Activated CD4-positive, alpha-beta memory T cell treated with anti-CD3 and anti-CD28 coated beads, Interleukin-2, amount 10 ng/mL, durations not matched to agents 7 days and 5 days (primary cell): ENCODE measurements around the gene VPS8. TPM values are rescaled to one million over a fixed set of nuclear protein-coding genes. Genes with fewer than 3 reads are reported as not detected.

ENCODE experiments used
- CTCF ChIA-PET: fragments of 350-600 bp; sonication (Branson Sonifier 250); formaldehyde crosslinking; loops from one replicate; lab custom pipeline; 2021; ENCODE audit warnings: antibody characterized with exemption, inconsistent platforms; lab: Charles Lee
- POLR2A ChIA-PET: fragments of 350-600 bp; sonication (Branson Sonifier 250); formaldehyde crosslinking; loops from one replicate; lab custom pipeline; 2021; ENCODE audit warnings: antibody characterized with exemption; lab: Charles Lee
- DNase-seq: peaks from one replicate; pipeline ENCODE4 v3.0.0-alpha.2; 2020
- H3K27ac Mint-ChIP-seq: one replicate; pipeline ENCODE4 v1.8.0; 2021; ENCODE audit warnings: mild to moderate bottlenecking, mixed read lengths
- H3K27me3 Mint-ChIP-seq: one replicate; pipeline ENCODE4 v1.8.0; 2021; ENCODE audit warnings: mixed read lengths
- H3K36me3 Mint-ChIP-seq: one replicate; pipeline ENCODE4 v1.8.0; 2021; ENCODE audit warnings: low read depth, mixed read lengths
- H3K4me1 Mint-ChIP-seq: one replicate; pipeline ENCODE4 v1.8.0; 2021; ENCODE audit warnings: mixed read lengths
- H3K4me3 Mint-ChIP-seq: one replicate; pipeline ENCODE4 v1.8.0; 2021; ENCODE audit warnings: mild to moderate bottlenecking, mixed read lengths
- H3K9me3 Mint-ChIP-seq: one replicate; pipeline ENCODE4 v1.8.0; 2021; ENCODE audit warnings: mixed read lengths
- total RNA-seq, 2 experiments: library from RNA; stranded (reverse); gene quantifications; one replicate each; pipeline ENCODE4 v1.2.3, GENCODE V29; 2021

The VPS8 gene
- total RNA-seq, 2 experiments from 2014 or later = 60.8 to 61.2 TPM

GRCh38 chr3:185046603-185047002, 234.6 kb downstream of the VPS8 start:
- Mint-ChIP-seq H3K27me3 (no peaks in the 10 kb centered on the region), H3K9me3 (peaks cover 3% of the 10 kb centered on the region), H3K27ac (no peak overlapping the region), H3K4me1 (no peaks in the 10 kb centered on the region), H3K4me3 (no peak overlapping the region), H3K36me3 (peaks cover 36% of the 10 kb centered on the region)
- POLR2A ChIA-PET = no interaction called here
- CTCF ChIA-PET = no interaction called here
- no peak for DNase-seq

GRCh38 chr3:185049710-185050109, 237.7 kb downstream of the VPS8 start:
- H3K27ac Mint-ChIP-seq = no peak overlapping the region
- no peak overlapping the region for H3K4me3 Mint-ChIP-seq
- H3K9me3 Mint-ChIP-seq = peaks cover 6% of the 10 kb centered on the region
- peaks cover 68% of the 10 kb centered on the region for H3K36me3 Mint-ChIP-seq
- H3K4me1 Mint-ChIP-seq = no peaks in the 10 kb centered on the region
- DNase-seq = no peak
- H3K27me3 Mint-ChIP-seq = no peaks in the 10 kb centered on the region
- POLR2A ChIA-PET = no interaction called here
- CTCF ChIA-PET = no interaction called here

DNA sequence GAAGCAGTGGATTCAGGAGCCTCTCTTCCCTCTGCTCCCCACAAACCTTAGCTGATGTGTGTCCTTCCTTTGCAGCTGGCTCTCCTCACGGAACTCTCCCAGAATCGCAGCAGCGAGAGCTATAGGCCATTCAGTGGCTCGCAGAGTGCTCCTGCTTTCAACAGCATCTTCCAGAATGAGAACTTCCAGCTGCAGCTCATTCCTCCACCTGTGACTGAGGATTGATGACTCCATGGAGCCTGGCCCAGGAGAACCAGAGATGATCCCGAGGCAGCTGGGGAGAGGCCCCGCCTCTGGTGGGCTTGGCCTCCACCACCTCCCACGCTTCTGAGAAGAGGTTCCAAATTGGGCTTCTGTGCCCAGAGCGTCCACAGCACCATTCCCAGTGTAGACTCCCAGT, 239.8 kb downstream of the VPS8 start:
- Mint-ChIP-seq H3K36me3 (peaks cover 79% of the 10 kb centered on the region), H3K4me3 (no peak overlapping the region), H3K9me3 (peaks cover 10% of the 10 kb centered on the region), H3K27me3 (no peaks in the 10 kb centered on the region), H3K27ac (no peak overlapping the region), H3K4me1 (no peaks in the 10 kb centered on the region)
- POLR2A ChIA-PET = no interaction called here
- CTCF ChIA-PET = no interaction called here
- no peak for DNase-seq

- Mint-ChIP-seq H3K9me3 (peaks cover 14% of the 10 kb centered on the region), H3K4me1 (no peaks in the 10 kb centered on the region), H3K4me3 (no peak overlapping the region), H3K27ac (no peak overlapping the region), H3K36me3 (peaks cover 75% of the 10 kb centered on the region), H3K27me3 (no peaks in the 10 kb centered on the region)
- ChIA-PET POLR2A (no interaction called here), CTCF (interaction anchor here (0.7 kb wide), 1 partner anchor 146 kb away, joined by 3 read pairs; no protein-coding TSS in a partner anchor)
- DNase-seq = no peak
These were observed 240.7 kb downstream of the VPS8 start for GRCh38 chr3:185052631-185053030.

GRCh38 chr3:185056908-185057307, 244.9 kb downstream of the VPS8 start:
- POLR2A ChIA-PET = no interaction called here
- Mint-ChIP-seq H3K4me3 (no peak overlapping the region), H3K36me3 (peaks cover 40% of the 10 kb centered on the region), H3K27ac (no peak overlapping the region), H3K4me1 (no peaks in the 10 kb centered on the region), H3K27me3 (no peaks in the 10 kb centered on the region), H3K9me3 (peaks cover 17% of the 10 kb centered on the region)
- CTCF ChIA-PET = no interaction called here
- DNase-seq = no peak

DNA sequence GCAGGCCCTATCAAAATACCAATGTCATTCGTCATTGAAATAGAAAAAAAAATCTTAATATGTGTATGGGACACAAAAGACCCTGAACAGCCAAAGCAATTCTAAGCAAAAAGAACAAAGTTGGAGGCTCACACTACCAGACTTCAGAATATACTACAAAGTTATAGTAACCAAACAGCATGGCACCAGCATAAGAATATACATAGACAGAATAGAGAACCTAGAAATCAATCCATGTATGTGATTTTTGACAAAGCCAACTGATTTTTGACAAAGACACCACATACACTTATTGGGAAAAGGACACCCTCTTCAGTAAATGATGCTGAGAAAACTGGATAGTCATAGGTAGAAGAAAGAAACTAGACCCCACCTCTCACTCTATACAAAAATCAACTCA, 245.9 kb downstream of the VPS8 start:
- CTCF ChIA-PET = no interaction called here

DNA sequence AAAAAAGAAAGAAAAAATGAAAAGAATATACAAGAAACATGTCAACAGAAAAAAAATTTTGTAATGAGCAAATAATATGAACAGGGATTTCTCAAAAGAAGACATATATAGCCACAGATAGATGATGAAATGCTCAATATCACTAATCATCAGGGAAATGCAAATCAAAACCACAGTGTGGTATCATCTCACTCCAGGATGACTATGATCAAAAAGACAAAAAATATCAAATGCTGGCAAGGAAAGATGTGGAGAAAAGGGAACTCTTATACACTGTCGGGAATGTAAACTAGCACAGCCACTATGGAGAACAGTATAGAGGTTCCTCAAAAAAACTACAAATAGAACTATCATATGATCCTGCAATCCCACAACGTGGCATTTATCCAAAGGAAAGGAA, 246.8 kb downstream of the VPS8 start:
- DNase-seq = no peak
- peaks cover 17% of the 10 kb centered on the region for H3K9me3 Mint-ChIP-seq
- H3K4me1 Mint-ChIP-seq = no peaks in the 10 kb centered on the region
- no peak overlapping the region for H3K4me3 Mint-ChIP-seq
- ChIA-PET CTCF (no interaction called here), POLR2A (no interaction called here)
- H3K27me3 Mint-ChIP-seq = no peaks in the 10 kb centered on the region
- H3K36me3 Mint-ChIP-seq = peaks cover 21% of the 10 kb centered on the region
- no peak overlapping the region for H3K27ac Mint-ChIP-seq

More for the DNA sequence above, 245.9 kb downstream of the VPS8 start:
- Mint-ChIP-seq H3K4me1 (no peaks in the 10 kb centered on the region), H3K9me3 (peaks cover 17% of the 10 kb centered on the region), H3K4me3 (no peak overlapping the region), H3K27ac (no peak overlapping the region), H3K27me3 (no peaks in the 10 kb centered on the region), H3K36me3 (peaks cover 30% of the 10 kb centered on the region)
- POLR2A ChIA-PET = no interaction called here
- no peak for DNase-seq

GRCh38 chr3:185059766-185060165, 247.8 kb downstream of the VPS8 start:
- no peaks in the 10 kb centered on the region for H3K27me3 Mint-ChIP-seq
- H3K36me3 Mint-ChIP-seq = peaks cover 11% of the 10 kb centered on the region
- ChIA-PET CTCF (no interaction called here), POLR2A (no interaction called here)
- no peaks in the 10 kb centered on the region for H3K4me1 Mint-ChIP-seq
- H3K27ac Mint-ChIP-seq = no peak overlapping the region
- H3K9me3 Mint-ChIP-seq = peaks cover 14% of the 10 kb centered on the region
- no peak for DNase-seq
- no peak overlapping the region for H3K4me3 Mint-ChIP-seq

- ChIA-PET CTCF (no interaction called here), POLR2A (no interaction called here)
- H3K4me3 Mint-ChIP-seq = no peak overlapping the region
- peaks cover 13% of the 10 kb centered on the region for H3K9me3 Mint-ChIP-seq
- no peaks in the 10 kb centered on the region for H3K4me1 Mint-ChIP-seq
- peaks cover 5% of the 10 kb centered on the region for H3K36me3 Mint-ChIP-seq
- no peak overlapping the region for H3K27ac Mint-ChIP-seq
- DNase-seq = no peak
- H3K27me3 Mint-ChIP-seq = no peaks in the 10 kb centered on the region
These were observed 248.7 kb downstream of the VPS8 start for GRCh38 chr3:185060655-185061054.

GRCh38 chr3:185062191-185062590, 250.2 kb downstream of the VPS8 start:
- Mint-ChIP-seq H3K4me1 (no peaks in the 10 kb centered on the region), H3K27me3 (no peaks in the 10 kb centered on the region), H3K4me3 (no peak overlapping the region), H3K36me3 (no peaks in the 10 kb centered on the region), H3K27ac (no peak overlapping the region), H3K9me3 (peaks cover 9% of the 10 kb centered on the region)
- ChIA-PET CTCF (interaction anchor here (1.1 kb wide), 1 partner anchor 21 kb away, joined by 3 read pairs; no protein-coding TSS in a partner anchor), POLR2A (no interaction called here)
- DNase-seq = no peak

- H3K27ac Mint-ChIP-seq = no peak overlapping the region
- H3K9me3 Mint-ChIP-seq = peaks cover 5% of the 10 kb centered on the region
- DNase-seq = no peak
- H3K36me3 Mint-ChIP-seq = no peaks in the 10 kb centered on the region
- POLR2A ChIA-PET = interaction anchor here (0.6 kb wide), 1 partner anchor 1095 kb away, joined by 3 read pairs; no protein-coding TSS in a partner anchor
- H3K4me3 Mint-ChIP-seq = no peak overlapping the region
- CTCF ChIA-PET = interaction anchor here (0.6 to 1.1 kb wide), 2 partner anchors 22 to 189 kb away, joined by 3 to 6 read pairs; no protein-coding TSS in a partner anchor
- no peaks in the 10 kb centered on the region for H3K27me3 Mint-ChIP-seq
- no peaks in the 10 kb centered on the region for H3K4me1 Mint-ChIP-seq
These were observed 251.5 kb downstream of the VPS8 start for GRCh38 chr3:185063431-185063830.

DNA sequence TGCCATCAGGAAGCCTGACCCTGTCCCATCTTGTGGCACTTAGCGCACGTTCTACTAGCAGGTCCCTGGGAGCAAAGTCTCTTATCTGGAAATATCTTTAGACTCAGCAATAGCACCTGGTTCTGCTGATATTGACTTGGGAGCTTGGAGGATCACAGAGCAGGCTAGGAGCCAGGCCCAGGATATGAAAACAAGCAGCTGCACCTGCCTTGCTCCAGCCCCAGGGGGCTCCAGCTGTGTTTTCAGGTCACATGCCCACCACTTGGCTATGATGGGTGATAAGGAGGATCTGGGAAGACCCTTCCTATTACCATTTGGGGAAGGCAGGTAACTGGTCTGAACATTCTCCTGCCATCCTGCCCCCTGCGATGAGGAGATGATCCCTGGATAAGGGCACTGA, 253.1 kb downstream of the VPS8 start:
- Mint-ChIP-seq H3K9me3 (no peaks in the 10 kb centered on the region), H3K27me3 (no peaks in the 10 kb centered on the region), H3K36me3 (no peaks in the 10 kb centered on the region), H3K4me3 (no peak overlapping the region), H3K4me1 (no peaks in the 10 kb centered on the region), H3K27ac (no peak overlapping the region)
- ChIA-PET POLR2A (no interaction called here), CTCF (no interaction called here)
- DNase-seq = no peak

DNA sequence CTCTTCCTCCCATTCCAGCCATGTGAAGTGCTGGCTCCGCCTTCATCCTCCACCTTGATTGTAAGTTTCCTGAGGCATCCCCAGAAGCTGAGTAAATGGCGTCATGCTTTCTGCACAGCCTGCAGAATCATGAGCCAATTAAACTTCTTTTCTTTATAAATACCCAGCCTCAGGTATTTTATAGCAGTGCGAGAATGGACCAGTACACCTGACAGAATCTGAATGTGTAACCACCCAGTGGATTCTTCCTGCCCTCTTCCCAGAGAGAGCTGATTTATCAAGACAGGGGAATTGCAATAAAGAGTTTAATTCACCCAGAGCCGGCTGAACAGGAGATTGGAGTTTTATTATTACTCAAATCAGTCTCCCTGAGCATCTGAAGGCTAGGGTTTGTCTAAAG, 254.3 kb downstream of the VPS8 start:
- Mint-ChIP-seq H3K4me3 (no peak overlapping the region), H3K27me3 (no peaks in the 10 kb centered on the region), H3K4me1 (no peaks in the 10 kb centered on the region), H3K9me3 (no peaks in the 10 kb centered on the region), H3K36me3 (no peaks in the 10 kb centered on the region), H3K27ac (no peak overlapping the region)
- CTCF ChIA-PET = no interaction called here
- no peak for DNase-seq
- POLR2A ChIA-PET = interaction anchor here (0.7 kb wide), 1 partner anchor 12 kb away, joined by 3 read pairs; no protein-coding TSS in a partner anchor

GRCh38 chr3:185067173-185067572, 255.2 kb downstream of the VPS8 start:
- CTCF ChIA-PET = no interaction called here
- Mint-ChIP-seq H3K4me1 (no peaks in the 10 kb centered on the region), H3K9me3 (no peaks in the 10 kb centered on the region), H3K27me3 (no peaks in the 10 kb centered on the region), H3K27ac (no peak overlapping the region), H3K36me3 (no peaks in the 10 kb centered on the region), H3K4me3 (no peak overlapping the region)
- POLR2A ChIA-PET = no interaction called here
- DNase-seq = no peak
